GDM1 (cell line): ENCODE results near the gene FAM180A.
"Not testable (repeated sequence)": the region's sequence is repeated elsewhere in the genome, so short reads cannot be mapped to it uniquely, and the experiment has no call there.

Experiments used
- DNase-seq: peaks from one replicate; lab custom pipeline; 2025; lab: John Stamatoyannopoulos, UW

The FAM180A gene

GRCh38 chr7:135741905-135742304, 6.7 kb downstream of the FAM180A start:
- DNase-seq, result no peak

- DNase-seq, result no peak
Measured at GRCh38 chr7:135740889-135741288, 7.7 kb downstream of the FAM180A start.

GRCh38 chr7:135737306-135737647, 11.3 kb downstream of the FAM180A start:
- DNase-seq, result not testable (repeated sequence)

GRCh38 chr7:135736586-135737305, 11.9 kb downstream of the FAM180A start:
- no peak for DNase-seq

DNA sequence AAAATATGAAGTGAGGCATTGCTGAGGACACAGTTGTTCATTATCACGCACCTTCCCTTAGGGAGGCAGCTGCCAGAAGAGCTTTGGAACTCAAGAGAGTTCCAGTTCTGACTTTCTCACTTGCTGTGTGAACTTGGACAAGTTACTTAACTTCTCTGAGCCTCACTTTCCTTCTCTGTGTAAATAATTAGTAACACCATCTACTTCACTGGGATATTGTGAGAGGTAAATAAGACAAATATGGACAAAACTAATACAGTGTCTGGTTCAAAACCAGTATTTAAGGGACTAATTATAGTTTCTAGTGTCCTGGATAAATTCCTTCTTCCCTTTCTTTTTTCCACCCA, 14.3 kb downstream of the FAM180A start:
- DNase-seq, result no peak

- no peak for DNase-seq
Measured at GRCh38 chr7:135733603-135734342, 14.8 kb downstream of the FAM180A start.

DNA sequence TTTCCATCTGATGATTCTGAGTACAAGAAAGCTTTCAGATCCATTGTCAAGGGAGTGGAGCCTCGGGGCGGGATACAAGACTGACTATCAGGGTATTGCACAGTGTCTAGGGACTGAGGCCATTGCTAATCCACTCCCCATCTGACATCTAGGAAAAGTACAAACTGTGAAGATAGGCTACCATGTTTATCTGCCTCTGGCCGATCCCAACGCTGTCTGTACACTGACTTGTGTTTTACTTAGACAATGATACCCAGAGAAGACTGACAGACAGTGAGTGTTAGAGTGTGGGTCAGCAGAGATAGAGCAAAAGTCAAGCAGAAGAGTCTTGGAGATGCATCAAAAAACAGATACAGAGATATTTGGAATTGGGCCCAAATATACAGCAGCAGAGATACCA, 17.5 kb downstream of the FAM180A start:
- no peak for DNase-seq

DNA sequence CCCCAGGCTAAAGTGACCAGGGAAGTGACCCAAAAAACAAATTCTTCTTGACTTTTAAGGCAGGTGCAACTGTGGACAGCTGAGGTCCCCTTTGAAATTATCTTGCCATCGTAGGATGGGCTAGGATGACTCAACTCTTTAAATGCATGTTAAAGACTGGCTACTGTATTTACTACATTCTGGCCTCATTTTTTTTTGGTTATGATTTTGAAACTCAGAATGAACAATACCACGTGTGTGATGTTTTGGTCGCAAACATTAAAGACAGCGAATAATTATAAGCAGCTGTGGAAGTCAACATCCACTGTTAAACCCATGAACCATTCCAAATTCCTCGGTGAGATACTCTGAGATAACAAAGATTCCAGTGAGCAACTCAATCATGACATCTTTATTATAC, 19.4 kb downstream of the FAM180A start:
- DNase-seq, result no peak

DNA sequence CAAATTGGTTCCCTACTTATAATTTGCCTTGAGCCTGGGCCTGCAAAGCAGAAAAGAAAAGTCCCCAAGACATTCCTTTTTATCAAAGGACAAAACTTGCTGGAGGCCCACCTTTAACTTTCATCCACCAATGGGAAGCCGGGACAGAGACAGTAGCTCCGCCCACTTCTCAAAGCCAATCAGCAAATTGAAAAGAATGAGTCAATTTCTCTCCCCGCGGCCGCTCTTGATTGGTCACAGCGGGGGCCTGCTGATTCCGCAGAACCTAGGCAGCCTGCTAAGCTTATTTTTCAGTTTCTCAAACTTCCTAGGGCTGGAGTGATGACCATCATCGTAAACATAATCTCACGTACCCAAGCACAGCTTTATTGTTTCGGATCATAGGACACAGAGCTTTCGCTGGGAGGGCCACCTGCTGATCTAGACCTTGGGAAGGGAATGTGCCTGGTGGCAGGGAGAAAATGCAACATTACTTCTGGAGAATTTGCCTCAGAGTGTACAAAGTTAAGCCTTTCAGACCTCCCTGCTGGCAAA, 20.4 kb downstream of the FAM180A start, which contains the start of gene SLC13A4:
Gene SLC13A4, minus strand, starts transcription at position 51 of the 534 bp plus-strand sequence. CDS start 690 bp downstream, outside the sequence.
- no peak for DNase-seq

DNA sequence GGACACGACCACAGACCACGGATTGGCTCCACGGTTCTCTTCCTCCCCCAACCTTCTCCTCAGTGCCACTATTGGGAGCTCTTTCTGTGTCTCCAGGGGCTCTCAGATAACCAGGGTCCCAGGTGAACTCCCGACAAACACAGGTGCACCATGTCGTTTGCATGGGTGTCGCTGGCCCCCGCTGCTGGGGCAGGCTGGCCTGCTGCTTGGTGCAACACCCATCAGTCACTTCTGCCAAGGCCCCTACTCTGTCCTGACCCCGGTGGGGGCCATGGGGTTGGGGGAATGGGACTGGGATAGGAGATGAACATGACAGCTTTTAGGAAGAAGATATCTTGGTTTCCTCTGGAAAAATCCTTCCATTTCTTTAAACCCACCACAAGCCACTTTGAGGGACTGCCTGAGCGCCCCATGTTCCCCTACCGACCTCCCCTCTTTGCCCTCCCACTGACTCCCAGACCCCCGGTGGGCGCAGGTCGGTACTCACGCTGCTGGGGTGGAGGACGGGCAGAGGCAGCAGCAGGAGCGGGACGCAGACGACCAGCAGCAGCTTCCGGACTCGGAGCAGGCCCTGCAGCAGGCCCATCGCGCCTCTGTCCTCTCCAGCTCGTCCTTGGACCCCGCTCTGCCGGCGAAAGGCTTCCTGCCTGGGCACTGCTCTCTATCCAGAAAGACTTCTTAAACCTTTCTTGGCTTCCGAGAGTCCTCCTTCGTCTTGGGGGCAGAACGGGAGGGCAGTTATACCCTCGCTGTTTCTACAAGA, 21.5 kb downstream of the FAM180A start:
- DNase-seq, result no peak

GRCh38 chr7:135726276-135726788, 22.3 kb downstream of the FAM180A start:
- no peak for DNase-seq

DNA sequence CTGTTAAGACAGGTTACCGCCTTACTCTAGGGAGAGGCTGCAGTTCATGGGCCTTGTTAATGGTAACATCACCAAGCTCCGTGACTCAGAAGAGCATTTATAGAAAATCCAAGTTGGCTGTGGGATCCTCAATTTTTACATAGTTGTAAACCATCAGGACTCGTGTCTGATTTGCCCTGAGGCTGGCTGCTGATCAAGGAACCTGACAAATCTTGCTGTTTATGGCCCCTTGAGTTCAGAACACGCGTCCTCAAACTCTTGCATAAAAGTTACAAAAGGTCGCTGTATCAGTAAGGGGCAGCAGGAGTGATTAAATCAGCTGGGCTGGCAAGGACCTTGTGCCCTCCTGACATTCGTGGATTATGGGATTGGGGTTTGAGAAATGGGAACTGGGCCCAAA, 25.2 kb downstream of the FAM180A start:
- no peak for DNase-seq

GRCh38 chr7:135721198-135721820, 27.3 kb downstream of the FAM180A start:
- DNase-seq, result no peak

DNA sequence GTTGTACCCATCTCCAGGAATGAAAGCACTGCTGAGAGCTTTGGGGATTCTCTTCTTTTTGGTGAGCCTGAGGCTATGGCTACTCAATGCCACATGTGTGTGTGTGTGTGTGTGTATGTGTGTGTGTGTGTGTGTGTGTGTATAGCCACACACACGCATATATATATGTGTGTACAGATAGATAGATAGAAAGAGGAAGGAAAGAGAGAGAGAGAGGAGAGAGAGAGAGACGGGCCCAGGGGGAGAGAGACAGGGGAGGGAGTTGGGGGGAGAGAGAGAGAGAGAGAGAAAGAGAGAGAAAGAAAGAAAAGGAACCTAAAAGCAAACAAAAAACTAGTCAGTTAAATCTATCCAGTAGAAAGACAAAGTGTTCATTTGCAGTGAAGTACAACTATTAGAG, 28.9 kb downstream of the FAM180A start:
- no peak for DNase-seq

- no peak for DNase-seq
Measured at GRCh38 chr7:135718794-135719437, 29.7 kb downstream of the FAM180A start.

- no peak for DNase-seq
Measured at GRCh38 chr7:135718219-135718618, 30.4 kb downstream of the FAM180A start.

DNA sequence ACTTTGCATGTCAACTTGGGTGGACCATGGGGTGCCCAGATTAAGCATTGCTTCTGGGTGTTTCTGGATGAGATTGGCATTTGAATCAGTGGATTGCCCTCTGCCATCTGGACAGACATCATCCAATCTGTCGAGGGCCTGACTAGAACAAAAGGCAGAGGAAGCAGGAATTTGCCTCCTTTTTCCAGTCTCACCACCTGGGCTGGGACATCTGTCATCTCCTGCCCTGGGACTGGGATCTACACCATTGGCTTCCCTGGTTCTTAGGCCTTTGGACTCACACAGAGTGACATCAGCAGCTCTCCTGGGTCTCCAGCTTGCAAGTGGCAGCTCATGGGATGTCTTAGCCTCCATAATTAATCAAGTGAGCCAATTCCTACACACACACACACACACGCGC, 30.9 kb downstream of the FAM180A start:
- no peak for DNase-seq

- no peak for DNase-seq
Measured at GRCh38 chr7:135716677-135717238, 31.9 kb downstream of the FAM180A start.

DNA sequence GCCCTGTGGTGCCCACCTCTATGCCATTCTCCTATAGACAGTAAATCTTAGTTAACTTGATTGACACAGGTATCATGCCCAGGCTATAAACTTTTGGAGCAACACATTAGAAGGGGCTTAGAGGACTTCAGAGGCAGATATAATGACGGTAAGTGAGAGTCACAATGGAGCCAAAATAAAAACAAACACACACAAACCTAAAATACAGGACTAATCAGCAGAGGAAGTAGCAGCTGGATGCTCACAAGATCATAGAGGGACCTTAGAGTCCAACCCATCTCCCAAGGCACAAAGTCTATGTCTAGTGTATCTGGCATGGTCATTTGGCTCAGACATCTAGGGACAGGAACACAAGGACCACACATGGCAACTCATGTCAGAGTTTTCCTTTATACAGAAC, 32.9 kb downstream of the FAM180A start:
- no peak for DNase-seq

- DNase-seq, result no peak
Measured at GRCh38 chr7:135715055-135715522, 33.5 kb downstream of the FAM180A start.

GRCh38 chr7:135714534-135715009, 34.0 kb downstream of the FAM180A start:
- DNase-seq, result no peak
